ENCODE measurements around the gene BEST4.

Gene BEST4

DNA sequence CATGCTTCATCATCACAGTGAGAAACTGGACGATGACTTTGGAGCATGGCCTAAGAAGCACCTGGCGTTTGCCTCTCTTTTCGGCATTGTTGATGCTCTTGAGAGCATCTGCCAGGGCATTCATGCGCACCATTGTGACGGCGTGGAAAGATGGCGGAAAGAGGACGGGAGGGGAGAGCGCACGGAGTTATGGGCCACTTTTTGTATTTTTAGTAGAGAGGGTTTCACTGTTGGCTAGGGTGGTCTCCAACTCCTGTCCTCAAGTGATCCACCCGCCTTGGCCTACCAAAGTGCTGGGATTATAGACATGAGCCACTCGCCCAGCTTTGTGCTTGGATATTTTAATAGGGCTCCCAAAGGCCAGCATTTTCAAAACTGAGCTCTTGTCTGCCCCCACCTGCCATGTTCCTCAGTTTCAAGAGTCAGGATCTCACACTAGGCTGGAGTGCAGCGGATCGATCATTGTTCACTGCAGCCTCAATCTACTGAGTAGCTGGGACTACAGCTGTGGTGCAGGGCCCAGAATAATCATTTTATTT is 7.3 kb downstream of the BEST4 start:
- TF ChIP-seq, protein P1, sequence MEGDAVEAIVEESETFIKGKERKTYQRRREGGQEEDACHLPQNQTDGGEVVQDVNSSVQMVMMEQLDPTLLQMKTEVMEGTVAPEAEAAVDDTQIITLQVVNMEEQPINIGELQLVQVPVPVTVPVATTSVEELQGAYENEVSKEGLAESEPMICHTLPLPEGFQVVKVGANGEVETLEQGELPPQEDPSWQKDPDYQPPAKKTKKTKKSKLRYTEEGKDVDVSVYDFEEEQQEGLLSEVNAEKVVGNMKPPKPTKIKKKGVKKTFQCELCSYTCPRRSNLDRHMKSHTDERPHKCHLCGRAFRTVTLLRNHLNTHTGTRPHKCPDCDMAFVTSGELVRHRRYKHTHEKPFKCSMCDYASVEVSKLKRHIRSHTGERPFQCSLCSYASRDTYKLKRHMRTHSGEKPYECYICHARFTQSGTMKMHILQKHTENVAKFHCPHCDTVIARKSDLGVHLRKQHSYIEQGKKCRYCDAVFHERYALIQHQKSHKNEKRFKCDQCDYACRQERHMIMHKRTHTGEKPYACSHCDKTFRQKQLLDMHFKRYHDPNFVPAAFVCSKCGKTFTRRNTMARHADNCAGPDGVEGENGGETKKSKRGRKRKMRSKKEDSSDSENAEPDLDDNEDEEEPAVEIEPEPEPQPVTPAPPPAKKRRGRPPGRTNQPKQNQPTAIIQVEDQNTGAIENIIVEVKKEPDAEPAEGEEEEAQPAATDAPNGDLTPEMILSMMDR (IDR thresholded peaks at IDR 0.05), result no peak
- H3K4me3 ChIP-seq, result no peak overlapping the region
- H3K27ac ChIP-seq, result no peak overlapping the region
- DNase-seq (ENCODE audit: low spot score), result no peak

DNA sequence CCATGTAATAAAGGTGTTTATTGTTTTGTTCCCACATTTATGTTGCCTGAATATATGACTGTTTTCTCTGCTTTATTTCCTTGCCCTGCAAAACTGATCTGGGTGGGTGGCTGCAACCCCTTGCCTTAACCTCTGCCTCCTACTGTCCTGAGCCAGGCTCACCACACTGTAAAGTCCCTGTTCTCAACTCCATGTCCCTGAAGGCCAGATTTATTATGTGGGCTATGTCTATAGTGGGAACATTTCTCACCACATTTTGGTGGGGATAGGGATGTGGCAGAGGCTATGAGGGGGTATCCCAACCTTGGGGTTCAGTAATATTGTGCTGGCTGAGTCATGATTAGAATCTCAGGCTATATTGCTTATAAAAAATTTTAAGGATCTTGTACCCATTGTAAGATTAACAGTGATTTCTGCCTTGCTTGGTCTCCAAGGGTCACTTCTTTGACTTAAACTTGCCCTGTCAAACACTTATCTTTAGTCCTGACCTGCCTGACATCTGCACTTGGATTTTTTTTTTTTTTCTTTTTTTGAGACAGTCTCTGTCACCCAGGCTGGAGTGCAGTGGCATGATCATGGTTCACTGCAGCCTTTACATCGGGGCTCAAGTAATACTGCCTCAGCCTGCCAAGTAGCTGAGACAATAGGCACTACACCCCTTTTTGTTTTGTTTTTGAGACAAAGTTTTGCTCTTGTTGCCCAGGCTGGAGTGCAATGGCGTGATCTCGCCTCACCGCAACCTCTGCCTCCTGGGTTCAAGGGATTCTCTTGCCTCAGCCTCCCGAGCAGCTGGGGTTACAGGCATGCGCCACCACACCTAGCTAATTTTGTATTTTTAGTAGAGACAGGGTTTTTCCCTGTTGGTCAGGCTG is 9.0 kb downstream of the BEST4 start:
- TF ChIP-seq, protein P1 (IDR thresholded peaks at IDR 0.05), result no peak
- Histone ChIP-seq H3K27ac (no peak overlapping the region), H3K4me3 (no peak overlapping the region)
- no peak for DNase-seq (ENCODE audit: low spot score)

DNA sequence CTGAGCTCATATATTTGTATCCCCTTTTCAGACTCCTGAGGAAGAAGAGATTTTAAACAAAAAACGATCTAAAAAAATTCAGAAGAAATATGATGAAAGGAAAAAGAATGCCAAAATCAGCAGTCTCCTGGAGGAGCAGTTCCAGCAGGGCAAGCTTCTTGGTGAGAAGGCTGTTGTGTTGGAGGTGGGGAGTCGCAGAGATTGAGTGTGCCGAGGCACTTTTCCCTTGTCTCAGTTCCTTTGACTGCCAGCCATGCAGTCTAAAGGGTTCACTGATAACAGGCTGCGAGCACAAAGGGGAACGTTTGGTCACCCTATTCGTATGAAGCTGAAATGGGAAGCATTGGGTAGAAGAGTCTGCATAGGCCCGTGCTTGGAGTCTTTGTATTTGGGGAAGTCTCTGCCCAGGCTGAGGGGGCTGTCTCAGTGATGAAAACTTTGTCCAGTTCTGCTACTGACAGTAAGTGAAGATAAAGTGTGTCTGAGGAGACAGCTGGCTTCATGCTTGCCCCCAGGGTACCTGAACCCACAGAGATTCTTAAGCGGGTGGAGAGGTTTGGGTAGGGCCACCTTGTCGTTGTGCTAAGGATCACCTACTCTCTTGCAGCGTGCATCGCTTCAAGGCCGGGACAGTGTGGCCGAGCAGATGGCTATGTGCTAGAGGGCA is 9.9 kb downstream of the BEST4 start:
- DNase-seq (ENCODE audit: low spot score), result no peak
- TF ChIP-seq, protein P1 (IDR thresholded peaks at IDR 0.05), result no peak
- Histone ChIP-seq H3K4me3 (no peak overlapping the region), H3K27ac (no peak overlapping the region)

DNA sequence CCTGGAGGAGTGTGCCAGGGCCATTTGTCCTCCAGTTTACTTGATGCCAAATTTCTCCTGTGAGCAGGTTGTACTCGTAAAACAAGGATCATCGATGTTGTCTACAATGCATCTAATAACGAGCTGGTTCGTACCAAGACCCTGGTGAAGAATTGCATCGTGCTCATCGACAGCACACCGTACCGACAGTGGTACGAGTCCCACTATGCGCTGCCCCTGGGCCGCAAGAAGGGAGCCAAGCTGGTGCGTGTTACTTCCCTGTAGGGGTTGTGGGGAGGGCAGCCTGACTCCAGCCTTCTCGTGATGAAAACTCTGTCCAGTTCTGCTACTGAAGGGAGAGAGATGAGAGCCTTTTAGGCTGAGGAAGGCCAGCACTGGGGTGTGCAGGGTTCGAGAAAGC is 10.4 kb downstream of the BEST4 start:
- TF ChIP-seq, protein P1 (IDR thresholded peaks at IDR 0.05), result no peak
- no peak for DNase-seq (ENCODE audit: low spot score)
- no peak overlapping the region for H3K27ac ChIP-seq
- H3K4me3 ChIP-seq, result peak overlapping the region; percentile 93

DNA sequence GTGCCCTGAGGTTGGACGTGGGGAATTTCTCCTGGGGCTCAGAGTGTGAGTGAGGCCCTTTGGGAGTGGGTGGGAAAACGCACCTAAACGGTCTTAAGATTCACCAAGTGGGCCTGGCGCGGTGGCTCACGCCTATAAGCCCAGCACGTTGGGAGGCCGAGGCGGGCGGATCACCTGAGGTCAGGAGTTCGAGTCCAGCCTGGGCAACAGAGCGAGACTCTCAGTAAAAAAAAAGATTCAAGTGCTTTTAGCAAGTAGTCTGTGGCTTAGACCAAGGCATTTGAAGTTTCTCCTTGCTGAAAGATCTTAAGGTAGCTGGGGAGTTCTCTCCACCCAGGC is 11.3 kb downstream of the BEST4 start:
- peak overlapping the region; percentile 93 for H3K4me3 ChIP-seq

DNA sequence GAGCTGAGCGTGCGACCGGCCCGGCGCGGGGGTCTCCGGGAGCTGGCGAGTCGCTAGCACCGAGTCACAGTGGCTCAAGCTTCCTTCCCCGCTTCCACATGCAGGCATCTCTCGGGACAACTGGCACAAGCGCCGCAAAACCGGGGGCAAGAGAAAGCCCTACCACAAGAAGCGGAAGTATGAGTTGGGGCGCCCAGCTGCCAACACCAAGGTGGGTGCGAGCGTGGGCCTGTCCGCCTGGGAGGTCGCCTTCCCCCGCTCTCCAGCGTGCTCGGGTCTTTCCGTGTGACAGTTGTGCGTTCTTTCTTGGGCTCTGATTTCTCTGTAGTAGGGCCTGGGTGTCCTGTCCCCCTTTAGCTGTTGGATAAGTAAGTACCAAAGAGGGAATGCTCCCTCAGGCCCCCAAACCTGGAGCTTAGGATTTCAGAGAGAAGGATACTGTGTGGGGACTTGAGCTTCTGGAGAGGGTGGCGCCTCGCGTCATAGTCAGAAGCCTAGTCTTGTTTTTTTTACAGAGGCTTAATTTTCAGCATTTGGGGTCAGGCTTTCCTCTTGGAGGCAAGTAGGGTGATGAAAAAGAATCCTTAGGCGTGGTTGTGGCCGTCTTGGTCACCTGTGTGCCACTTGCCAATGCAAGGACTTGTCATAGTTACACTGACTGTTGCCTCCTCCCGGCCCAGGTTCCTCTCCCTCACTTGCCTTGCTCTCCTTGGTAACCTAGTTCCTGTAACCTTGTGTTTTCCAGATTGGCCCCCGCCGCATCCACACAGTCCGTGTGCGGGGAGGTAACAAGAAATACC is 11.8 kb downstream of the BEST4 start:
- Histone ChIP-seq H3K27ac (peak overlapping the region; percentile 95 to 99), H3K4me3 (peak overlapping the region; percentile 93)
- TF ChIP-seq, protein P1 (IDR thresholded peaks at IDR 0.05), result no peak
- DNase-seq (ENCODE audit: low spot score), result no peak

More for the DNA sequence above, 11.3 kb downstream of the BEST4 start:
- H3K27ac ChIP-seq, result peak overlapping the region; percentile 95 to 99
- TF ChIP-seq, protein P1 (IDR thresholded peaks at IDR 0.05), result no peak
- DNase-seq (ENCODE audit: low spot score), result no peak
